Left lung (tissue), 10 donors: ENCODE results near the gene RNF4. TPM values are rescaled to one million over a fixed set of nuclear protein-coding genes. Genes with fewer than 3 reads are reported as not detected.
"Not testable (repeated sequence)": the region's sequence is repeated elsewhere in the genome, so short reads cannot be mapped to it uniquely, and the experiment has no call there.

ENCODE experiments used
- ATAC-seq: fragments of 200-7000 bp; cut with Tn5 transposase; one replicate; pipeline ENCODE4 v1.9.1; 2020; ENCODE audit warnings: moderate library complexity
- DNase-seq, 4 donors: peaks; one replicate each; pipeline ENCODE4 v3.0.0-alpha.2; 2013 to 2020
- H3K27ac ChIP-seq, 2 donors: fragments of 200-600 bp; sonication (generic) in 1 of 2; one replicate each; pipeline versions ENCODE4 v1.5.0 to v1.8.0; 2020 to 2021
- H3K27me3 ChIP-seq, 2 donors: fragments of 200-600 bp; sonication (generic) in 1 of 2; one replicate each; pipeline versions ENCODE4 v1.5.0 to v1.8.0; 2020 to 2021
- H3K36me3 ChIP-seq, 2 donors: fragments of 200-600 bp; sonication (generic) in 1 of 2; one replicate each; pipeline versions ENCODE4 v1.5.0 to v1.8.0; 2020 to 2021
- H3K4me1 ChIP-seq, 2 donors: fragments of 200-600 bp; one replicate each; pipeline ENCODE4 v1.8.0; 2021
- H3K4me3 ChIP-seq, 2 donors: fragments of 200-600 bp; sonication (generic) in 1 of 2; one replicate each; pipeline versions ENCODE4 v1.5.0 to v1.8.0; 2020 to 2021; ENCODE audit warnings: mild to moderate bottlenecking in 1 of 2
- H3K9me3 ChIP-seq, 2 donors: fragments of 200-600 bp; sonication (generic) in 1 of 2; one replicate each; pipeline versions ENCODE4 v1.5.0 to v1.8.0; 2020 to 2021
- intact Hi-C, 2 donors: fragments of 100-400 bp; cut with DNase I; formaldehyde crosslinking; loops; one replicate each; pipeline versions ENCODE4 v1.11.2 to v1.14.2; 2022
- polyA plus RNA-seq, 6 donors: library from polyadenylated mRNA; unstranded; fragments of 120-200 nt; gene quantifications; one replicate each; pipeline ENCODE4 v1.2.1, GENCODE V29; 2013; ENCODE audit not compliant: insufficient read length in 6 of 6
- total RNA-seq, 2 donors: library from RNA; stranded (reverse); fragmentation: NEBNext Ultra II Directional; extraction: Animal tissue kit (Norgen Biotek cat#: 25700); gene quantifications; one replicate each; pipeline ENCODE4 v1.2.1, GENCODE V29; 2021
- TF ChIP-seq, protein P1 (sequence below), 2 donors: fragments of 200-600 bp; sonication (generic) in 1 of 2; IDR thresholded peaks; one replicate each; pipeline versions ENCODE4 v1.5.0 to v1.8.0; 2021; ENCODE audit warnings: antibody characterized with exemption in 2 of 2
- donor health status: DM: no; HTN: yes; CAD: no.
- donor health status: DM: no; HTN: no; CAD: no.

The RNF4 gene
- total and polyA plus RNA-seq, 8 donors: 42.2 to 68.4 (median 62.7) TPM

DNA sequence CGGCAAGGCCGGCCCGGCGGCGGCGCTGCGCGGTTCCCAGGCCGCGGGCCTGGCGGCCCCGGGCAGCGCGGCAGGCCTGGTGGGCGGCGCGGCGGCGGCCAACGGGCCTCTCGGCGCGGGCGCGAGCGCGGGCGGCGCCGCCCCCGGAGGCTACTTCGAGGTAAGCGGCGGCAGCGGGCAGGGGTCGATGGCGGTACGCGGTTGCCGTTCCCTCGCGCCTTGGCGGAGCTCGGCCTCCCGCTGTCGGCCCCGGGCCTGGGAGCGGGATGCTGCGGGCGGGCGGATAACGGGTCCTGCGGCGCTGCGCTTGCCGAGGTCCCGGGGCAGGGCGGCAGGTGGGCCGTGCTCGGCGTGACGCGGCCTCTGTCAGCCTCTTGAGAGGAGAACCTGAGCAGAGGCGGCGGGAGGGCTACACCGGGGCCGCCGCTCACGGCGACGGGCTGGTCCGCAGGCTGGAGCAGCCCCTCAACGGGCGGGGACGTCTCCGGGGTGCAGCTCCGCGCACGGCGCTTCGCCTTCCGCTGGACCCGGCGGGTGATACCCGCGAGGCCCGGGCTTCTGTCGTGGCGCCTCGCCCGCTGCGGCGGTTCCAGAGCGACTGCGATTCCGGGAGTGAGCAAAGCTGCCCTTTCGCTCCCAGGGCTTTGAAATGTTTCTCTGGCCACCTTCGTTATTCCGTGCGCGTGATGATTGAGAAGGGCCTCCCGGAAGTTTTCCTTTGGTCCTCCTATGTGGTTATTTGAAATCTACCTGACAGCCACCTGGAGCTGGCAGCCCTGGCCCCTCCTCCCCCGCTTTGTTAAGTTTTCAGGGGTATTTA lies 68.3 kb downstream of the RNF4 start:
- H3K27me3 ChIP-seq: no peaks in the 10 kb centered on the region
- DNase-seq (peak; percentile 44 to 90 (median 60)), ATAC-seq (peak; percentile 5)
- TF ChIP-seq, protein P1, sequence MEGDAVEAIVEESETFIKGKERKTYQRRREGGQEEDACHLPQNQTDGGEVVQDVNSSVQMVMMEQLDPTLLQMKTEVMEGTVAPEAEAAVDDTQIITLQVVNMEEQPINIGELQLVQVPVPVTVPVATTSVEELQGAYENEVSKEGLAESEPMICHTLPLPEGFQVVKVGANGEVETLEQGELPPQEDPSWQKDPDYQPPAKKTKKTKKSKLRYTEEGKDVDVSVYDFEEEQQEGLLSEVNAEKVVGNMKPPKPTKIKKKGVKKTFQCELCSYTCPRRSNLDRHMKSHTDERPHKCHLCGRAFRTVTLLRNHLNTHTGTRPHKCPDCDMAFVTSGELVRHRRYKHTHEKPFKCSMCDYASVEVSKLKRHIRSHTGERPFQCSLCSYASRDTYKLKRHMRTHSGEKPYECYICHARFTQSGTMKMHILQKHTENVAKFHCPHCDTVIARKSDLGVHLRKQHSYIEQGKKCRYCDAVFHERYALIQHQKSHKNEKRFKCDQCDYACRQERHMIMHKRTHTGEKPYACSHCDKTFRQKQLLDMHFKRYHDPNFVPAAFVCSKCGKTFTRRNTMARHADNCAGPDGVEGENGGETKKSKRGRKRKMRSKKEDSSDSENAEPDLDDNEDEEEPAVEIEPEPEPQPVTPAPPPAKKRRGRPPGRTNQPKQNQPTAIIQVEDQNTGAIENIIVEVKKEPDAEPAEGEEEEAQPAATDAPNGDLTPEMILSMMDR (IDR thresholded peaks at IDR 0.05): no peak
- H3K4me3 ChIP-seq: peak overlapping the region; percentile 91 to 95
- H3K36me3 ChIP-seq: no peaks in the 10 kb centered on the region
- peaks cover 7 to 37% of the 10 kb centered on the region in 2 donors for H3K4me1 ChIP-seq
- intact Hi-C loops: no loop called here
- H3K9me3 ChIP-seq: no peaks in the 10 kb centered on the region
- peak overlapping the region; percentile 90 to 95 for H3K27ac ChIP-seq

DNA sequence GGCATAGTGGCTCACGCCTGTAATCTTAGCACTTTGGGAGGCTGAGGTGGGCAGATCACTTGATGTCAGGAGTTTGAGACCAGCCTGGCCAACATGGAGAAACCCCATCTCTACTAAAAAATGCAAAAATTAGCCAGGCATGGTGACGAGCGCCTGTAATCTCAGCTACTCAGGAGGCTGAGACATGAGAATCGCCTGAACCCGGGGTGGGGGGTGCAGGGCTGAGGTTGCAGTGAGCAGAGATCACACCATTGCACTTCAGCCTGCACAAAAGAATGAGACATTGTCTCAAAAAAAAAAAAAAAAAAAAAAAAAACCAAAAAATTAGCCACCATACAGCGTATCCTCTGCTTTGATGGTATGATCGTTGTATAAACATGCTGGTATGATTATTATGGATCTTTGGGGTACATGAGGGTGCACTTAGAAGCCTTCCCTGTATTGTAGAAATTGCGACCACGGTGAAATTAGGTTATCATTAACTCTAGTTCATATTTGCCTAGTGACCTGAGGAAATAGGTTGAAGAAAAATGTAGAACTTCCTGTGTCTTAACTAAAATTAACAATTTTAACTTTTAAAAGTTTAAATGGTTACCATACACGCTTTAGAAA lies 74.8 kb downstream of the RNF4 start:
- H3K4me1 ChIP-seq: peaks cover 0 to 32% of the 10 kb centered on the region in 2 donors
- DNase-seq, H3K4me3 ChIP-seq, H3K9me3 ChIP-seq, intact Hi-C loops, H3K27ac ChIP-seq, ATAC-seq, H3K27me3 ChIP-seq, H3K36me3 ChIP-seq: not testable (repeated sequence)

DNA sequence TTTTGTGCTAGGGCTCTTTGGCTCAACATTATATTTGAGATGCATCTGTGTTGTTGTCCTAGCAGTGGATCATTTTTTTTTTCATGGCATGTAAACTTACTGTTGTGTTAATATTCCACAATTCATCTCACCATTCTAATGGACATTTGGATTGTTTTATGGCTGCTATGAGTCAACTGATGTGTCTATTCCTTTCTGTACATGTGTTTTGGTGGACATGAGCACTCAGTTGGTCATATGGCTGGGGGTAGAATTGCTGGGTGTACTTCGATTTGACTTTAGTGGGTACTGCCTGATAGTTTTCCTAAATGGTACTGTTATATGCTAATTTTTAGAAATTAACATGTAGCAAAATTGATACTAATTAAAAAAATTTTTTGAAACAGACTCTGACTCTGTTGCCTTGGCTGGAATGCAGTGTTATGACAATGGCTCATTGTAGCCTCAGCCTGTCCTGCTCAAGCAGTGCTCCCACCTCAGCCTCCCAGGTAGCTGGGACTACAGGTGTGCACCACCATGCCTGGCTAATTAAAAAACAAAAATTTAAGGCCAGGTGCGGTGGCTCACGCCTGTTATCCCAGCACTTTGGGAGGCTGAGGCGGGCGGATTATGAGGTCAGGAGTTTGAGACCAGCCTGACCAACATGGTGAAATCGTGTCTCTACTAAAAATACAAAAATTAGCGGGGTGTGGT lies 76.6 kb downstream of the RNF4 start:
- intact Hi-C loops: no loop called here

DNA sequence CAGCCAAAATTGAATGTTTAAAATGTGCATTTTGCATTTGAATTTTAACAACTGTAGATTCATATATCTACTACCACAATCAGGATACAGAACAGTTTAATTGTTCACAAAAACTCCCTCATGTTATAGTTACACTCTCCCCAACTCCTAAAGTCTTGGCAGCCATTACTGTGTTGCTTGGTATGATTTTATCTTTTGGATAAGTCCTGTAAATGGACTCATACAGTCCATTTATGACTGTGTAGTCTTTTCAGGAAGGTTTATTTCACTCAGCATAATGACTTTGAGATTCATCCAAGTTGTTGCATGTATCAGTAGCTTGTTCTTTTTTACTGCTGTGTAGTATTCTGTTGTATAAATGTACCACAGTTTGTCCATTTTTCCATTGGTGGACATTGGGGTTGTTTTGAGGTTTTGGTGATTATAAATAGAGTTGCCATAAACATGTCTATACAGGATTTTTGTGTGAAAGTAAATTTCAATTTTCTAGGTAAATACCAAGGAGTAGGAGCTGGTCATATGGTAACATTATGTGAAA lies 77.4 kb downstream of the RNF4 start:
- Histone ChIP-seq H3K4me1 (peaks cover 0 to 18% of the 10 kb centered on the region in 2 donors), H3K27ac (no peak overlapping the region), H3K27me3 (no peaks in the 10 kb centered on the region), H3K4me3 (no peak overlapping the region), H3K36me3 (no peaks in the 10 kb centered on the region), H3K9me3 (no peaks in the 10 kb centered on the region)
- DNase-seq (no peak), ATAC-seq (no peak)
- intact Hi-C loops: no loop called here
- TF ChIP-seq, protein P1 (IDR thresholded peaks at IDR 0.05): no peak

More for the DNA sequence above, 76.6 kb downstream of the RNF4 start:
- H3K9me3 ChIP-seq: no peaks in the 10 kb centered on the region
- H3K4me1 ChIP-seq: peaks cover 0 to 18% of the 10 kb centered on the region in 2 donors
- no peaks in the 10 kb centered on the region for H3K36me3 ChIP-seq
- no peak overlapping the region for H3K27ac ChIP-seq
- DNase-seq (no peak), ATAC-seq (no peak)
- H3K27me3 ChIP-seq: no peaks in the 10 kb centered on the region
- no peak overlapping the region for H3K4me3 ChIP-seq
- TF ChIP-seq, protein P1 (IDR thresholded peaks at IDR 0.05): no peak

DNA sequence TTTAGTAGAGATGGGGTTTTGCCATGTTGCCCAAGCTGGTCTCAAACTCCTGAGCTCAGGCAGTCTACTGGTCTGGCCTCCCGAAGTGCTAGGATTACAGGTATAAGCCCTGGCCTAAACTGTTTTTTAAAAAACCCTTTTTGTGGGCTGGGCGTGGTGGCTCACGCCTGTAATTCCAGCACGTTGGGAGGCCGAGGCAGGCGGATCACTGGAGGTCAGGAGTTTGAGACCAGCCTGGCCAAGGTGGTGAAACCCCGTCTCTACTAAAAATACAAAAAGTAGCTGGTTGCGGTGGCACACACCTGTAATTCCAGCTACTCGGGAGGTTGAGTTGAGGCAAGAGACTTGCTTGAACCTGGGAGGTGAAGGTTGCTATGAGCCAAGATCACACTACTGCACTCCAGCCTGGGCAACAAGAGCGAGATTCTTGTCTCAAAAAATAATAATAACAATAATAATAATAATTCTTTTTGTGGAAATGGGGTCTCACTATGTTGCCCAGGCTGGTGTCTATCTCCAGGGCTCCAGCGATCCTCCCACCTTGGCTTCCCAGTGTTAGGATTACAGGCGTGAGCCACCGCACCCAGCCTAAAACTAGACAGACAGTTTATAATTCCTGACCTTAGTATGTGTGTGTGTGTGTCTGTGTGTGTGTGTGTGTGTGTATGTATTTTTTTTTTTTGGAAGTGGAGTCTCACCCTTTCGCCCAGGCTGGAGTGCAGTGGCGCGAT lies 78.2 kb downstream of the RNF4 start:
- peaks cover 0 to 15% of the 10 kb centered on the region in 2 donors for H3K4me1 ChIP-seq
- H3K27ac ChIP-seq, ATAC-seq, H3K36me3 ChIP-seq, H3K9me3 ChIP-seq, H3K4me3 ChIP-seq, H3K27me3 ChIP-seq, intact Hi-C loops: not testable (repeated sequence)
- peak in 1 of 4 donors; percentile 22 for DNase-seq
